Measurements from ENCODE around the gene NKAPD1.

NKAPD1 gene

DNA sequence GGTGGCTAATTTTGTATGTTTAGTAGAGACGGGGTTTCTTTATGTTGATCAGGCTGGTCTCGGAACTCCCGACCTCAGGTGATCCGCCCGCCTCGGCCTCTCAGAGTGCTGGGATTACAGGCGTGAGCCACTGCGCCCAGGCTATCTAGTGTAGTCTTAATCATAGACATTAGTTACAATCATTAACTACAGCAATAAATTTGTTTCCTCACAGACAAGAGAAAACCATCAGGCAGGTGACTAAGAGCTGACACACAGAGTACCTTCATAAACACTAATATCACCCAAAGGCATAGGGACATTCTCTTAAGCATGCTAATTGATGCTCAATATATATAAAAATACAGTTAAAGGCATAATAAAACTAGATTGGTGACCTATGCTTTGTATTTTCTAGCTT lies 32.0 kb downstream of the NKAPD1 start:
- TF ChIP-seq, protein P1, sequence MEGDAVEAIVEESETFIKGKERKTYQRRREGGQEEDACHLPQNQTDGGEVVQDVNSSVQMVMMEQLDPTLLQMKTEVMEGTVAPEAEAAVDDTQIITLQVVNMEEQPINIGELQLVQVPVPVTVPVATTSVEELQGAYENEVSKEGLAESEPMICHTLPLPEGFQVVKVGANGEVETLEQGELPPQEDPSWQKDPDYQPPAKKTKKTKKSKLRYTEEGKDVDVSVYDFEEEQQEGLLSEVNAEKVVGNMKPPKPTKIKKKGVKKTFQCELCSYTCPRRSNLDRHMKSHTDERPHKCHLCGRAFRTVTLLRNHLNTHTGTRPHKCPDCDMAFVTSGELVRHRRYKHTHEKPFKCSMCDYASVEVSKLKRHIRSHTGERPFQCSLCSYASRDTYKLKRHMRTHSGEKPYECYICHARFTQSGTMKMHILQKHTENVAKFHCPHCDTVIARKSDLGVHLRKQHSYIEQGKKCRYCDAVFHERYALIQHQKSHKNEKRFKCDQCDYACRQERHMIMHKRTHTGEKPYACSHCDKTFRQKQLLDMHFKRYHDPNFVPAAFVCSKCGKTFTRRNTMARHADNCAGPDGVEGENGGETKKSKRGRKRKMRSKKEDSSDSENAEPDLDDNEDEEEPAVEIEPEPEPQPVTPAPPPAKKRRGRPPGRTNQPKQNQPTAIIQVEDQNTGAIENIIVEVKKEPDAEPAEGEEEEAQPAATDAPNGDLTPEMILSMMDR (IDR thresholded peaks at IDR 0.05; ENCODE audit: low read length, missing control alignments): no peak
- no peak overlapping the region for H3K4me3 ChIP-seq (replicated peaks; ENCODE audit: low read depth, low read length)
- DNase-seq (ENCODE audit: low read depth): no peak

DNA sequence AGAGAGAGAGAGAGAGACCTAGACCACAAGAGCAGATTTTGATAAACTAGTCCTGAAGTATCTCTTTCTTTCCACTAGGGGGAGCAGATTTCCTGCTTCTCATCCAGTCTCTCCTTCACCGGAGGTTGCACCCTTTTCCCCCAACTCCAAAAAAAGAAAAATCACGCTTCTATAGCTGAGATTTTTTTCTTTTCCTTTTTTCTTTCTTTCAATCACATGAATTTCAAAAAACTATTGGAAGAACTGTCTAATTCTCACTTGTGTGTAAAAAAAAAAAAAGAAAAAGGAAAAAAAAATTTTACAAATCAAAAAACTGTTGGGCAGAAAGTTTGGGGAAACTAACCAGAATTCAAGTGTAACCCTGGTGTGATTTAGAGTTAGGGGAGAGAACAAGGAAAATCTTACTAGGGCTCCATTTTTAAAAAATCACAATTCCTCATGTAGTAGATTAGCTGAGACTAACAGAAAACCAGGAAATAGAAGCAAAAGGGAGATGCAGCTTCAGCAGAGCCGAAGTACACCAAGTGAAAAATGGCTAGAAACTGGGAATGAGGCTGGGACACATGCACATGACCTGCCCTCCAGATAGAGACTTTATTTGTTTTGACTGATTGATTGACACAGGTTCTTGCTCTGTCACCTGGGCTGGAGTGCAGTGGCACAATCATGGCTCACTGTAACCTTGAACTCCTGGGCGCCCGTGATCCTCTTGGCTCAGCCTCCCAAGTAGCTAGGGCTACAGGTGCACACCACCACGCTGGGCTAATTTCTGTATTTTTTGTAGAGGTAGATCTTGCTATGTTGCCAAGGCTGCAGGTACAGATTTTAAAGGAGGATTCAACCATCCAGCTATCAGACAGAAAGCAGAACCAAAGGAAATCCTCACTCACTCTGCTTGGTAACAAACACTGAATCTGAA lies 39.7 kb downstream of the NKAPD1 start:
- DNase-seq (ENCODE audit: low read depth): peak; percentile 76
- no peak overlapping the region for H3K4me3 ChIP-seq (replicated peaks; ENCODE audit: low read depth, low read length)
- TF ChIP-seq, protein P1 (IDR thresholded peaks at IDR 0.05; ENCODE audit: low read length, missing control alignments): peak; percentile 64

DNA sequence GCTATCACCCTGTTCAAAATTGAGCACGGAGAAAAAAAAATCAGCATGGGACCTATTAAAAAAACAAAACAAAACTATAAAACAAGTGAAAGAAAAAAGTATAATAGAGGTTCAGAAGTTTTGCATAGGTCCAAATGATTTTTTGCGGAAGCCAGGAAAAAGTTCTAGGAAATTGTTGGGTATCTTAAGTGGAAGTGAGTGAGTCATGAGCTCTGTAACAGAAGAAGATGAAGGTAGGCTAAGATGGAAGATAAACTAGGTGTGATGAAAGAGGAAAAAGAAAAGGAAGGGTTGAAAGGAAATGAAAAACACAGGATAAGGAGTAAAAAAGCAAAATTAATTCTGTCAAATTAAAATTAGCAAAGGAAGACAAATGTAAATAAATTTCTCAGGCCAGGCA lies 40.4 kb downstream of the NKAPD1 start:
- TF ChIP-seq, protein P1 (IDR thresholded peaks at IDR 0.05; ENCODE audit: low read length, missing control alignments): no peak
- no peak overlapping the region for H3K4me3 ChIP-seq (replicated peaks; ENCODE audit: low read depth, low read length)

DNA sequence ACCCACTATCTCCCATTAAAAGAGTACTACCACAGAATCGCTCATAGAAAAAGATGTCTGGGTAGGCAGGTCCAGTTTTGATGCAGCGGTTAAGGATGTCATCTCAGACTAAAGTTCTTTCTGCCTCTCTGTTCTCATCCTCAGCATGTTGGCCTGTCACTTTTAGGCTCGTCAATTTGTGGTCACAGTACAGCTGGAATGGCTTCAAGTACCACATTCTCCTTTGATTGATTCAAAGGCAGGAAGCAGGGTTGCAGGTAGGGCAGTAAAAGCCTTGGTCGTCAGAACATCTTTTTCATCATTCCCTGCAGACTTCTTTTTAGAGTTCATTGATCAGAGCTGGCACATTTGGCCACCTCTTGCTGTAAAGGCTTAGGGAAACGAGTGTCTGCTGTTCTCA lies 41.3 kb downstream of the NKAPD1 start:
- TF ChIP-seq, protein P1 (IDR thresholded peaks at IDR 0.05; ENCODE audit: low read length, missing control alignments): no peak
- no peak overlapping the region for H3K4me3 ChIP-seq (replicated peaks; ENCODE audit: low read depth, low read length)
- DNase-seq (ENCODE audit: low read depth): no peak

More for the DNA sequence above, 40.4 kb downstream of the NKAPD1 start:
- DNase-seq (ENCODE audit: low read depth): no peak

DNA sequence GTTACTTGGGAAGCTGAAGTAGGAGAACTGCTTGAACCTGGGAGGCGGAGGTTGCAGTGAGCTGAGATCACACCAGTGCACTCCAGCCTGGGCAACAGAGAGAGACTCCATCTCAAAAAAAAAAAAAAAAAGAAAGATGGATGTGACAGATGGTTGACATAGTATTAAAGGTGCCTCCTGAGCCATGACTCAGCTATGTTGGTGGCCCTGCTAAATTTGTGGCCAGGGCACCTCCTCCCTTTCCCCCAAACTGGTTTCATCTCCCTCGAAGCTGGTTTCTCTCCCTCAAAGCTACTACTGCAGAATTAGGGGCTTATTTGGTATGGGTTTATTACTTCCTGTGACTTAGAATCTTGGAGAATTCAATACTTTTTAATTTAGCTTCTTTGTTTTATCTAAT lies 44.1 kb downstream of the NKAPD1 start:
- no peak for DNase-seq (ENCODE audit: low read depth)
- TF ChIP-seq, protein P1 (IDR thresholded peaks at IDR 0.05; ENCODE audit: low read length, missing control alignments): no peak
- no peak overlapping the region for H3K4me3 ChIP-seq (replicated peaks; ENCODE audit: low read depth, low read length)

DNA sequence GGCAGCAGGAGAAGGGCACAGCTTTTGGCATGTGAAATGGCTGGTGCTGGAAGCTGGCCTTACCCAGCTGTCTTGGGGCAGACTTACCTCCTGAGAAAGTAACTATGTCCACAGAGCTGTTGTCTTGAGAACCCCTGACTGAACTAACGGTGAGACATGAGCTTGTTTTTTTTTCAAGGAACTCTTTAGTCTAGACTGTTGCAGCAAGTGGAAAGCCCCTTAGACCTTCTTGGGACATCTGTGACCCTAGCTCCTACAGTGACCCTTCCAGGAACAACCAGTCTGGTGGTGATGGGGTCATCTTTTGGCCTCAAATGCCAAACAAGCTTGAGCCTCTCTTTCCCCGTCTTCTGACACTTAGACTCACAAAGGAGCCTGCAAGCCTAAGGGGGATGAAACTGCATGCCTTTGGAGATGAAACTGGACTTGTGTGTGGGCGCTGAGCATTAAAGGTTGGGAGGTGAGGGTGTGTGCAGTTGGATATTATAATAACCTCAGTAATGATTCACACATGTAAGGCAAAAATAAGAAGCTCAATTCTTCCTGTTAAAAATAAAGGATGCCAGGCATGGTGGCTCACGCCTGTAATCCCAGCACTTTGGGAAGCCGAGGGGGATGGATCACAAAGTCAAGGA lies 48.0 kb downstream of the NKAPD1 start:
- DNase-seq (ENCODE audit: low read depth): no peak
- no peak overlapping the region for H3K4me3 ChIP-seq (replicated peaks; ENCODE audit: low read depth, low read length)
- TF ChIP-seq, protein P1 (IDR thresholded peaks at IDR 0.05; ENCODE audit: low read length, missing control alignments): no peak

All from fibroblast of pulmonary artery (primary cell).